ENCODE data around the gene ADAMTSL1.

ADAMTSL1 gene

DNA sequence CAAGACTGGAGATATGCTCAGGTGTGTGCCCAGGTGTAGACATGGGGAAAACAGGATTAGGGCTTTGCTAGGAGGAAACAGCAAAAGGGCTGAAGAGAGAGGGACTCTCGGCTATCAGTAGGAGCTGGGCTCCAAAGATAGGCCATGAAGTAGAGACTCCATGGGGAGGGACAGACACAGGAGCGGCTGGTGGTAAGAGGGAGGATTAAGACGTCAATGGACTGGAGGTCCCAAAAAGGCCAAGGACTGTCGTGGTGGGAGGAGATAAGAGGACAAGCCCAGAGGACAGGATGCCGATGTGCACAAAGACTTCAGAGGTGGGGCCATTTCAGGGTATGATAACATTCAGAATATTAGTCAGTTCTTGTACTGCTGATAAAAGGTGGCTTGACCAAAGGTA is 466.0 kb downstream of the ADAMTSL1 start:
- no peak for DNase-seq (ENCODE audit: low spot score)

DNA sequence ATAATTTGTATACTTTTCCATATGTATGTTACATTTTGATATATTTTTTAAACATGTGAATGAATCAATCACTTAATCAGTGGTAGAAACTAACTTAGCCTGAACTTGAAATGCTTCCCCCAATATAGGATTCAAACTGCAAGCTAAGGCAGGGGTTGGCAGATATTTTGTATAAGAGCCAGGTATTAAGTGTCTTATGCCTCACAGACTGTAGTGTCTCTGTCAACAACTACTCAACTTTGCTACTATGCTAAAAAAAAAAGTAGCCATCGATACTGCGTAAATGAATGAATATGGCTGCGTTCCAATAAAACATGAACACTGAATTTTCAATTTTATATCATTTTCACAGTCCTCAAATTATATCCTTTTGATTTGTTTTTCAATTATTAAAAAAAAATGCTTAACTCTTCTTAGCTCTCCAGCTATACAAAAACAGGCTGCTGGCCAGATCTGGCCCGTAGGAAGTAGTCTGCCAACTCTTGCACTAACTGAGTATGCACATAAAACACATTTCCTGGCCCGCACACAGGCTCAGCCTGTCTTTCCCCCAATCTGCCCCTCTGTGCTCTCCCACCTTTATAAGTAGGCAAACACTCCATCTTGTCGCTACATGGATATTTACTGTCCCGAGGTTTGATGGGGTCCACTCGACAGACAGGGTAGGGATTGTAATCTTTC is 467.2 kb downstream of the ADAMTSL1 start:
- DNase-seq (ENCODE audit: low spot score) = no peak

DNA sequence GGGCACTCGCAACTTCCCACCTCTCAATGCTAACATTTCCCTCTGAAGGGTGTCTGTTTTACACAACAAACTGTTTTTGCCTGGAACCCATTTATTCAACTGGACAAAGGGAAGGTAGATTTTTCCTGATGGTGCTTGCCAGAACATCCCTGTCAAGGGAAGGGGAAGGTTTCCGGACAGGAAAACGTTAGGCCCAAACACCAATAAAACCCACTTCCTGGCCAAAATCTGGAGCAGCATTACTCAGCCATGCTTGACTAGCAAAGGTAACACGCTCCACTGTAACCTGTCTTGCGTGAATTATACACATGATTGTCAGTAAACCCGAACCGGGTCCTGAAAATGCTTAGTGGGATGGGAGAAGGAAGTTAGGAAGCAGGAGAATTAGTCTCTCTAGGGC is 468.8 kb downstream of the ADAMTSL1 start:
- no peak for DNase-seq (ENCODE audit: low spot score)

DNA sequence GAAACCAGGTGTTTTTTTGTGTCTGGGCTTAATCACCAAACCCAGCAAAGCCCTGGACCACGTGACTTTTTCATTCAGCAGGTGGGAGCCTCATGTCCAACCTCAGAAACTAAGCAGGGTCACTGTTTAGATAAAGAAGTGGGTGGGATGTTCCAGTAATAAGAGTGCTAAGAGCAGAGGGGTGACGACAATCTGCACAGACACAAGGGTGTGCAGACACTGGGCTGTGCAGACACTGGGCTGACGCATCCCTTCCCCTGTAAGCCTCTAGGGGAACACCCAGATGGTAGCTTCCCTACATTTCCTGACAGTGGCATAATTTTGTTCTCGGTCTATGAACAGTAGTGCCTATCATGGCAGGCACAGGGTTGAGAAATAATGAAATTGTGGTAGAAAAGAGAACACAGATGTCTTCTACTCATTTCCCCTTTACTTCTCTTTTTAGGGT is 474.0 kb downstream of the ADAMTSL1 start:
- DNase-seq (ENCODE audit: low spot score) = no peak

DNA sequence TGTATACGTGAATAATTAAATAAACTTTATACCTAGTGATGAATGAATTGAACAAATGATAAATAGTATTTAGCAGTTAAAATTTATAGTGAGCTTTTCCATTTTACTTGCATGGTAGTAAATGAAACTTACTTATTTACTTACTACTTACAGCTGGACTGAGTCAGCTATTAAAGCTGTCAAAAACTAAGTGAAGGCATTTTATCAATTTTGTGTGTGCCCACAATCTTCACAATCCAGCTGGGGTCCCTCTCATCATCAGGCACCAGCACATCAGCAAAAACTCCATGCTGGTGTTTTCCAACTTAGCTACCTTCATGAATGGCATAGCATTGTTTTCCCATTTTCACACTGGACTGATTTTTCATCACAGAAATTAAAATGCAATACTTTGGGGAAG is 478.0 kb downstream of the ADAMTSL1 start:
- DNase-seq (ENCODE audit: low spot score) = no peak

DNA sequence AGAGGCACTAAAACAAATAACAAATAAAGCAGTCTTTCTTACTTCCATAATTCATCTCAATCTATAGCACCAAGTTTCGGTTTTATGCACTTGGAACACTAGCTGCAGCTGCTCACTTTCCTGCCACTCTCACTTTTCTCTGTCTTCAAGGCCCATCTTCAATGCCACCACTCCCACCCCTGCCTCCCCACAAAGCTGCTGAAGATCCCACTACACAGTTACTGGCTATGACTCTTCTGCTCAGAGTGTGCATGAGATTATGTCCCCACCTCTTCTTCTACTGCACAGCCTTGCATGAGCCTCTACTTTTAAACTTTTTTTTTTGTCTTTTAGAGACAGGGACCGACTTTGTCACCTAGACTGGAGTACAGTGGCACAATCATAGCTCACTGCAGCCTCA is 481.7 kb downstream of the ADAMTSL1 start:
- no peak for DNase-seq (ENCODE audit: low spot score)

Data from CD4-positive, alpha-beta T cell treated with Interleukin-6 at 100 ng/mL for 8 hours (primary cell).